A673 (cell line): Measurements from ENCODE around the gene SIRT7.

Experiments
- EZH2 ChIP-seq: fragments of 200-600 bp; sonication (generic); IDR thresholded peaks from 2 replicates; pipeline ENCODE4 v1.6.1; 2017; ENCODE audit warnings: borderline replicate concordance, low read depth, mild to moderate bottlenecking, mixed read lengths, antibody characterized with exemption, low read length; ENCODE audit not compliant: poor library complexity, severe bottlenecking
- TF ChIP-seq, protein P1 (sequence below): fragments of 300-800, 200-600 bp; sonication (generic); conservative IDR thresholded peaks from 2 replicates; pipeline ENCODE4 v1.5.1; 2017; ENCODE audit warnings: low read depth, mild to moderate bottlenecking, antibody characterized with exemption, low read length, moderate library complexity, mixed read lengths

DNA sequence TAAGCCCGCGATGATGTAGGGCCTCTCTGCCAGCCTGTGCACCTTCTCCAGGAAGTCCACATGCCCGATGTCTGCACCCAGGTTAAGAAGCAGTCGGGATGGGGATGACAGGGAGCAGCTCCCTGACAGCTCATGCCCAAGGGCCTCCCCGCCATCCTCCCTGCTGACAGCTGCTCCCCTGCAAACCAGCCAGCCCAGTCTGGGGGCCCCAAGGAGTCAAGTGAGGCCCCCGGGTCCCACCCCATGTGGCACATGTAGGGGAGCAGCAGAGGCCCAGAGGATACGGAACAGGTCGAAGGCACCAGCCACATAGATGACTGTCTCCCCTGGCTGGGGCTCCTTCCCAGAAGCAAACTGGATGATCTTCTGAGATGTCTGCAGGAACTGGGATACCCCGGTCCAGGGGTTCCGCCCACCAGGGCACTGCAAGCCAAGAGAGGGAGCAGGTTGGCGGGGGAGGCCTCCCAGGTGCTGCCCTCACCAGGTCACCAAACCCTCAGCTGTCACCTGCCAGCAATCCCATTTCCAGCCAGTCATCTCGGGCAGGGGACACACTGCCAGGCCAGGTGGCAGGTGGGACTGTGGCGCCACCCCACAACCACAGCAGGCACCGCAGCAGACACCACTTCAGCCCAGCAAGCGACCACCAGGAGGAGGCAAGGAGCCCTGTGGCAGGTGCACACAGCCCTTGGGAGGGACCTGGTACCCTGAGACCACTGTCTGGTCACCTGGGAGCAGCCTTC, 11.3 kb downstream of the SIRT7 start:
- TF ChIP-seq, protein P1, sequence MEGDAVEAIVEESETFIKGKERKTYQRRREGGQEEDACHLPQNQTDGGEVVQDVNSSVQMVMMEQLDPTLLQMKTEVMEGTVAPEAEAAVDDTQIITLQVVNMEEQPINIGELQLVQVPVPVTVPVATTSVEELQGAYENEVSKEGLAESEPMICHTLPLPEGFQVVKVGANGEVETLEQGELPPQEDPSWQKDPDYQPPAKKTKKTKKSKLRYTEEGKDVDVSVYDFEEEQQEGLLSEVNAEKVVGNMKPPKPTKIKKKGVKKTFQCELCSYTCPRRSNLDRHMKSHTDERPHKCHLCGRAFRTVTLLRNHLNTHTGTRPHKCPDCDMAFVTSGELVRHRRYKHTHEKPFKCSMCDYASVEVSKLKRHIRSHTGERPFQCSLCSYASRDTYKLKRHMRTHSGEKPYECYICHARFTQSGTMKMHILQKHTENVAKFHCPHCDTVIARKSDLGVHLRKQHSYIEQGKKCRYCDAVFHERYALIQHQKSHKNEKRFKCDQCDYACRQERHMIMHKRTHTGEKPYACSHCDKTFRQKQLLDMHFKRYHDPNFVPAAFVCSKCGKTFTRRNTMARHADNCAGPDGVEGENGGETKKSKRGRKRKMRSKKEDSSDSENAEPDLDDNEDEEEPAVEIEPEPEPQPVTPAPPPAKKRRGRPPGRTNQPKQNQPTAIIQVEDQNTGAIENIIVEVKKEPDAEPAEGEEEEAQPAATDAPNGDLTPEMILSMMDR: peak; percentile 29; the same call in 1 of the 2 replicates
- TF ChIP-seq EZH2: no peak
